GM06990 (cell line): ENCODE data around the gene ATE1.

Source experiments
- DNase-seq: peaks from one replicate; pipeline ENCODE4 v3.0.0-alpha.2; 2011; ENCODE audit not compliant: insufficient read length; ENCODE audit errors: extremely low read depth
- H3K27me3 ChIP-seq: replicated peaks from 2 replicates; pipeline ENCODE4 v1.6.0; 2011; ENCODE audit warnings: low read length; ENCODE audit not compliant: control insufficient read depth, insufficient read depth
- H3K36me3 ChIP-seq: 2 replicates; pipeline ENCODE4 v1.5.1; 2011; ENCODE audit warnings: low read length; ENCODE audit not compliant: control insufficient read depth, insufficient read depth
- H3K4me3 ChIP-seq: replicated peaks from 2 replicates; pipeline ENCODE4 v1.5.1; 2011; ENCODE audit warnings: low read depth, mild to moderate bottlenecking, control low read depth, low read length
- CTCF ChIP-seq: IDR thresholded peaks from 2 replicates; pipeline ENCODE4 v1.5.1; 2011; ENCODE audit warnings: low read length, control low read depth, mild to moderate bottlenecking, inconsistent platforms; ENCODE audit not compliant: insufficient read depth, poor library complexity, severe bottlenecking

Gene ATE1

GRCh38 chr10:121911421-121911697, 16.5 kb downstream of the ATE1 start:
- TF ChIP-seq CTCF = no peak
- DNase-seq = no peak
- no peaks in the 10 kb centered on the region; the same call in none of the 2 replicates for H3K36me3 ChIP-seq

GRCh38 chr10:121910673-121911420, 17.0 kb downstream of the ATE1 start:
- no peaks in the 10 kb centered on the region; the same call in none of the 2 replicates for H3K36me3 ChIP-seq
- no peak overlapping the region for H3K4me3 ChIP-seq
- H3K27me3 ChIP-seq = no peaks in the 10 kb centered on the region
- no peak for TF ChIP-seq CTCF
- DNase-seq = peak; percentile 31

More at GRCh38 chr10:121911421-121911697, 16.5 kb downstream of the ATE1 start:
- Histone ChIP-seq H3K27me3 (no peaks in the 10 kb centered on the region), H3K4me3 (no peak overlapping the region)

GRCh38 chr10:121904888-121905287, 22.9 kb downstream of the ATE1 start:
- no peak for TF ChIP-seq CTCF
- Histone ChIP-seq H3K27me3 (no peaks in the 10 kb centered on the region), H3K36me3 (no peaks in the 10 kb centered on the region; the same call in none of the 2 replicates), H3K4me3 (no peak overlapping the region)
- no peak for DNase-seq

GRCh38 chr10:121900443-121901174, 27.2 kb downstream of the ATE1 start:
- peaks cover 2% of the 10 kb centered on the region for H3K36me3 ChIP-seq
- no peaks in the 10 kb centered on the region for H3K27me3 ChIP-seq
- TF ChIP-seq CTCF = peak; percentile 63
- peak; percentile 15 for DNase-seq
- H3K4me3 ChIP-seq = no peak overlapping the region

GRCh38 chr10:121899727-121900126, 28.1 kb downstream of the ATE1 start:
- no peak for TF ChIP-seq CTCF
- H3K36me3 ChIP-seq = peaks cover 2% of the 10 kb centered on the region

More at GRCh38 chr10:121899727-121900126, 28.1 kb downstream of the ATE1 start:
- Histone ChIP-seq H3K27me3 (no peaks in the 10 kb centered on the region), H3K4me3 (no peak overlapping the region)
- DNase-seq = no peak
